ENCODE data around the gene CTRB1. TPM values are rescaled to one million over a fixed set of nuclear protein-coding genes. Genes with fewer than 3 reads are reported as not detected.
"Not testable (repeated sequence)": the region's sequence is repeated elsewhere in the genome, so short reads cannot be mapped to it uniquely, and the experiment has no call there.

Gene CTRB1
- total RNA-seq, 1 donor from 2014 or later: not detected

DNA sequence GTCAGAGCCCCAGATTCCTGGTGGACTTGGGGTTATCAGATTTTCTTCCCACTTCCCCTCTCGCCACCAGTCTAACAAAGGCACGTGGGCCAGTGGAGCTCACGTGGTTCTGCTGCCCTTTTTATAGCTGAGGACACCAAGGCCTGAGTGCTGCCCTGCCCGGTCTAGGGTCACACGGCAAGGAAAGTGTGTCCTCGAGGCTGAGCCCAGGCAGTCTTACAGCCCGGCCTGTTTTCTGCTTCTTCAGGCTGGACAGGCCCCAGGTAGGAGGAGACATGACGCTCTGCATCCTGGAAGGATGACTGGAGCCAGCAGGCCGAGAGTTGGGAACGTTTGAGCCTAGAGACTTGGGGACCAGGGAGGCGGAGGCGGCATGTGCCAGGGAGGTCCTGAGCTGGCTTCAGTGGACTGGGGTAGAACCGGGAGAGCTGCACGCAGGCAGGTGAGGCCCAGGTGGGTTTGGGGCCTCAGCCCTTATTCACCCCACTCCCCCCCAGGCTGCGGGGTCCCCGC lies 3.5 kb downstream of the CTRB1 start:
- TF ChIP-seq POLR2AphosphoS5 (IDR thresholded peaks at IDR 0.05; ENCODE audit: insufficient read depth in 1 of 2, low read depth in 1 of 2): no peak
- TF ChIP-seq POLR2A (IDR thresholded peaks at IDR 0.05): no peak
- TF ChIP-seq CTCF (IDR thresholded peaks at IDR 0.05): no peak
- no peaks in the 10 kb centered on the region for H3K36me3 ChIP-seq
- DNase-seq (ENCODE audit: extremely low spot score in 2 of 2): no peak
- no peaks in the 10 kb centered on the region for H3K9me3 ChIP-seq
- H3K27ac ChIP-seq: no peak overlapping the region
- intact Hi-C loops (cut with DNase I): no loop called here
- no peaks in the 10 kb centered on the region for H3K27me3 ChIP-seq
- H3K4me3 ChIP-seq: no peak overlapping the region
- H3K4me1 ChIP-seq: peaks cover 5% of the 10 kb centered on the region

- H3K4me1 ChIP-seq; H3K27me3 ChIP-seq; H3K36me3 ChIP-seq; H3K9me3 ChIP-seq; DNase-seq (ENCODE audit: extremely low spot score in 2 of 2); H3K27ac ChIP-seq; intact Hi-C loops (cut with DNase I); H3K4me3 ChIP-seq: not testable (repeated sequence)
These were observed 4.3 kb downstream of the CTRB1 start for GRCh38 chr16:75223129-75223528.

- Histone ChIP-seq H3K4me1 (peaks cover 5% of the 10 kb centered on the region), H3K27me3 (no peaks in the 10 kb centered on the region), H3K9me3 (no peaks in the 10 kb centered on the region), H3K27ac (no peak overlapping the region), H3K36me3 (peaks cover 0 to 17% of the 10 kb centered on the region in 2 donors), H3K4me3 (no peak overlapping the region)
- intact Hi-C loops (cut with DNase I): no loop called here
- TF ChIP-seq CTCF (IDR thresholded peaks at IDR 0.05): no peak
- TF ChIP-seq POLR2AphosphoS5 (IDR thresholded peaks at IDR 0.05; ENCODE audit: insufficient read depth in 1 of 2, low read depth in 1 of 2): no peak
- TF ChIP-seq POLR2A (IDR thresholded peaks at IDR 0.05): no peak
- no peak for DNase-seq (ENCODE audit: extremely low spot score in 2 of 2)
These were observed 5.7 kb downstream of the CTRB1 start for GRCh38 chr16:75224306-75225082.

GRCh38 chr16:75225092-75225491 lies 6.3 kb downstream of the CTRB1 start:
- no peak for TF ChIP-seq CTCF (IDR thresholded peaks at IDR 0.05)
- TF ChIP-seq POLR2AphosphoS5 (IDR thresholded peaks at IDR 0.05; ENCODE audit: insufficient read depth in 1 of 2, low read depth in 1 of 2): no peak
- TF ChIP-seq POLR2A (IDR thresholded peaks at IDR 0.05): no peak
- no peak for DNase-seq (ENCODE audit: extremely low spot score in 2 of 2)
- Histone ChIP-seq H3K27ac (no peak overlapping the region), H3K36me3 (peaks cover 0 to 23% of the 10 kb centered on the region in 2 donors), H3K9me3 (no peaks in the 10 kb centered on the region), H3K27me3 (no peaks in the 10 kb centered on the region), H3K4me1 (peaks cover 5% of the 10 kb centered on the region), H3K4me3 (no peak overlapping the region)
- intact Hi-C loops (cut with DNase I): no loop called here

- TF ChIP-seq CTCF (IDR thresholded peaks at IDR 0.05): no peak
- no peak for TF ChIP-seq POLR2A (IDR thresholded peaks at IDR 0.05)
- TF ChIP-seq POLR2AphosphoS5 (IDR thresholded peaks at IDR 0.05; ENCODE audit: insufficient read depth in 1 of 2, low read depth in 1 of 2): no peak
- no peak overlapping the region for H3K27ac ChIP-seq
- peaks cover 5% of the 10 kb centered on the region for H3K4me1 ChIP-seq
- no peak for DNase-seq (ENCODE audit: extremely low spot score in 2 of 2)
- H3K4me3 ChIP-seq: no peak overlapping the region
- H3K9me3 ChIP-seq: no peaks in the 10 kb centered on the region
- no peaks in the 10 kb centered on the region for H3K27me3 ChIP-seq
- peaks cover 0 to 27% of the 10 kb centered on the region in 2 donors for H3K36me3 ChIP-seq
- intact Hi-C loops (cut with DNase I): no loop called here
These were observed 7.1 kb downstream of the CTRB1 start for GRCh38 chr16:75225678-75226515.
